Measurements from ENCODE around the gene VWA3A. TPM values are rescaled to one million over a fixed set of nuclear protein-coding genes. Genes with fewer than 3 reads are reported as not detected.

Gene VWA3A
- total and polyA plus RNA-seq, 2 experiments from 2014 or later, result 0.45 TPM; not detected in 1

GRCh38 chr16:22109258-22109898 is 17.0 kb downstream of the VWA3A start:
- Mint-ChIP-seq H3K27me3 (ENCODE audit: insufficient read depth, low read depth, poor library complexity) (peaks cover under 1% of the 10 kb centered on the region), H3K4me1 (peaks cover 6% of the 10 kb centered on the region; the same call in 2 of the 3 replicates), H3K27ac (no peak overlapping the region), H3K4me3 (no peak overlapping the region), H3K9me3 (no peaks in the 10 kb centered on the region), H3K36me3 (ENCODE audit: low read depth) (no peaks in the 10 kb centered on the region)
- Histone ChIP-seq H3K27me3 (ENCODE audit: insufficient read depth) (no peaks in the 10 kb centered on the region), H3K36me3 (ENCODE audit: insufficient read depth) (no peaks in the 10 kb centered on the region), H3K9me2 (ENCODE audit: insufficient read depth) (no peaks in the 10 kb centered on the region), H3K4me3 (no peak overlapping the region), H3K27ac (ENCODE audit: low read depth) (no peak overlapping the region), H3K4me2 (no peak overlapping the region), H2AFZ (no peak overlapping the region), H3K79me2 (replicated peaks; ENCODE audit: insufficient read depth) (no peaks in the 10 kb centered on the region), H3K4me1 (ENCODE audit: insufficient read depth) (peaks cover 3% of the 10 kb centered on the region), H4K20me1 (replicated peaks; ENCODE audit: insufficient read depth) (no peaks in the 10 kb centered on the region), H3F3A (replicated peaks; ENCODE audit: low read depth) (0 out of 2 replicates have a peak, but pooled peaks cover 3% of the 10 kb centered on the region)
- DNase-seq (ENCODE audit: low spot score), result no peak
- no peak for ATAC-seq
- TF ChIP-seq JUNB (IDR thresholded peaks at IDR 0.05; ENCODE audit: unreplicated experiment) (no peak), NANOG (IDR thresholded peaks at IDR 0.05; ENCODE audit: borderline replicate concordance) (no peak), ZNF462 (CRISPR knock-in tag; IDR thresholded peaks at IDR 0.05) (no peak), STAT1 (IDR thresholded peaks at IDR 0.05; ENCODE audit: unreplicated experiment) (no peak), ZNF114 (CRISPR knock-in tag; IDR thresholded peaks at IDR 0.05) (no peak), REST (IDR thresholded peaks at IDR 0.05; ENCODE audit: unreplicated experiment) (no peak), EZH2 (IDR thresholded peaks at IDR 0.05; ENCODE audit: low read depth, unreplicated experiment) (no peak), CTCF (conservative IDR thresholded peaks at IDR 0.05; ENCODE audit: low read depth in 2 of 2) (no peak), POLR2AphosphoS5 (IDR thresholded peaks at IDR 0.05; ENCODE audit: low read depth) (no peak), ZNF331 (CRISPR knock-in tag; IDR thresholded peaks at IDR 0.05; ENCODE audit: low read depth) (no peak), ETS1 (IDR thresholded peaks at IDR 0.05) (no peak)
